Vagina (tissue), 2 donors: ENCODE measurements around the gene NUSAP1. TPM values are rescaled to one million over a fixed set of nuclear protein-coding genes. Genes with fewer than 3 reads are reported as not detected.
"Not testable (repeated sequence)": the region's sequence is repeated elsewhere in the genome, so short reads cannot be mapped to it uniquely, and the experiment has no call there.

Experiments
- DNase-seq, 2 donors: peaks; one replicate each; pipeline ENCODE4 v3.0.0-alpha.2; 2017; ENCODE audit errors: extremely low spot score in 2 of 2
- H3K27ac ChIP-seq: fragments of 200-600 bp; sonication (generic); one replicate; pipeline ENCODE4 v1.5.1; 2019
- H3K27me3 ChIP-seq: fragments of 200-600 bp; sonication (generic); one replicate; pipeline ENCODE4 v1.5.1; 2019
- H3K36me3 ChIP-seq, 2 donors: fragments of 200-600 bp; sonication (generic); one replicate each; pipeline ENCODE4 v1.5.1; 2017 to 2019
- H3K4me1 ChIP-seq: fragments of 200-600 bp; sonication (generic); one replicate; pipeline ENCODE4 v1.5.1; 2019
- H3K4me3 ChIP-seq, 2 donors: fragments of 200-600 bp; sonication (generic); 1 replicate in 1 of 2; 2 replicates in 1 of 2; pipeline ENCODE4 v1.5.1; 2016 to 2019
- H3K9me3 ChIP-seq: fragments of 200-600 bp; sonication (generic); one replicate; pipeline ENCODE4 v1.5.1; 2019
- CTCF ChIP-seq, 3 experiments: fragments of 450-650 bp in 2 of 3; fragments of 200-600 bp in 1 of 3; sonication (generic) in 1 of 3; IDR thresholded peaks; one replicate each; pipeline ENCODE4 v1.5.1; 2017 to 2019; ENCODE audit warnings: antibody characterized with exemption in 3 of 3, mild to moderate bottlenecking in 2 of 3, moderate library complexity in 2 of 3
- POLR2A ChIP-seq, 2 donors: fragments of 450-650 bp; IDR thresholded peaks; one replicate each; pipeline ENCODE4 v1.6.1; 2017; ENCODE audit warnings: antibody characterized with exemption in 2 of 2, mild to moderate bottlenecking in 2 of 2, moderate library complexity in 2 of 2
- POLR2AphosphoS5 ChIP-seq, 2 donors: sonication (generic); formaldehyde crosslinking; IDR thresholded peaks; one replicate each; pipeline ENCODE4 v1.9.0; 2017; ENCODE audit warnings: antibody characterized with exemption in 2 of 2, mild to moderate bottlenecking in 2 of 2, low read depth in 1 of 2; ENCODE audit not compliant: insufficient read depth in 1 of 2
- intact Hi-C: fragments of 100-400 bp; cut with DNase I; formaldehyde crosslinking; loops from one replicate; pipeline ENCODE4 v1.15.1; 2023
- total RNA-seq: library from RNA; depleted of rRNA; stranded (reverse); fragments of >200 nt; gene quantifications from one replicate; pipeline ENCODE4 v1.2.3, GENCODE V29; 2016

NUSAP1 gene, protein sequence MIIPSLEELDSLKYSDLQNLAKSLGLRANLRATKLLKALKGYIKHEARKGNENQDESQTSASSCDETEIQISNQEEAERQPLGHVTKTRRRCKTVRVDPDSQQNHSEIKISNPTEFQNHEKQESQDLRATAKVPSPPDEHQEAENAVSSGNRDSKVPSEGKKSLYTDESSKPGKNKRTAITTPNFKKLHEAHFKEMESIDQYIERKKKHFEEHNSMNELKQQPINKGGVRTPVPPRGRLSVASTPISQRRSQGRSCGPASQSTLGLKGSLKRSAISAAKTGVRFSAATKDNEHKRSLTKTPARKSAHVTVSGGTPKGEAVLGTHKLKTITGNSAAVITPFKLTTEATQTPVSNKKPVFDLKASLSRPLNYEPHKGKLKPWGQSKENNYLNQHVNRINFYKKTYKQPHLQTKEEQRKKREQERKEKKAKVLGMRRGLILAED
- total RNA-seq = 16.9 TPM

DNA sequence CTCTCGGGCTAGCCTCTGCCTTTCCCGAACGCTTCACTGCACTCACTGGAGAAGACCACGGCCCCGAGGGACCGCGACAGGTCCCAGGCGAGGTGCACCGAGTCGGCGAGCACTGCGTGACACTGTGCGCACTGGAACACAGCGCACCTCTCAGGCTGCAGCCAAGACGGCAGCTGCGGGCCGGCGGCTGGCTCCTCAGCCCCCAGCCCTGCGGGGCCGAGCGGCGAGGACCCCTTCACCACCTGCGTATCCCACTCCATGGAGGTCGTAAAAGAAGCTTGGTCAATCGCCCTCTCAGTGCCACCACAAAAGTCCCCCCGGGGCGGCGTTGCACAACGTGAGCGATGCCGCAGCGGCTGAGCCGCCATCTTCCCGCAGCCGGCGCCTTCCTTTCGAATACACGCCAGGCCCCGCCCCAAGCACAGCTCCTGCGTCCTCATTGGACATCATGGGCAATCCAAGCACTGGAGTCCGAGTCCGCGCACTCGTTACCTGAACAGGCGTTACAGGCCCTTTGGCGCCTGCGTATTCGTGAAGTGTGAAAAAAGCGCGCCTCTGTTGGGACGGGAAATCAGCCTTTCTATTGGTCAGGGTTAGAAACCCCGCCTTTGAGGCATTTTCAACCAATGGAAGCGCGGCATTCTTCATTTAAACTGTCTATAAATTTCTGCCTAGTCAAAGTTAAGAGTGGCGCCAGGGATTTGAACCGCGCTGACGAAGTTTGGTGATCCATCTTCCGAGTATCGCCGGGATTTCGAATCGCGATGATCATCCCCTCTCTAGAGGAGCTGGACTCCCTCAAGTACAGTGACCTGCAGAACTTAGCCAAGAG, at the start of gene NUSAP1, which contains the start of gene OIP5:
Gene NUSAP1 (plus strand): TSS at position 688 of the 832 bp plus-strand sequence. CDS start 77 bp downstream, at position 765.
Gene OIP5 (minus strand): TSS at position 398 of the 832 bp plus-strand sequence. CDS start 30 bp downstream, at position 368.
- DNase-seq = peak; percentile 98 to 99
- TF ChIP-seq POLR2A (IDR thresholded peaks at IDR 0.05) (peak in 1 of 2 donors; percentile 34), POLR2AphosphoS5 (IDR thresholded peaks at IDR 0.05; ENCODE audit: insufficient read depth in 1 of 2, low read depth in 1 of 2) (peak; percentile 80 to 97), CTCF (IDR thresholded peaks at IDR 0.05) (peak in 1 of 3 experiments; percentile 48)
- Histone ChIP-seq H3K27me3 (no peaks in the 10 kb centered on the region), H3K27ac (peak within 1 kb of the TSS; percentile 72), H3K4me1 (peaks cover 6% of the 10 kb centered on the region), H3K9me3 (no peaks in the 10 kb centered on the region), H3K4me3 (peak within 1 kb of the TSS; percentile 86 to 88), H3K36me3 (no peaks in the 10 kb centered on the region)
- intact Hi-C loops = no loop called here

GRCh38 chr15:41282980-41283652, 49.6 kb upstream of the NUSAP1 start:
- H3K9me3 ChIP-seq, intact Hi-C loops, DNase-seq, H3K27me3 ChIP-seq: not testable (repeated sequence)
- Histone ChIP-seq H3K4me3 (peak overlapping the region; percentile 67 to 82), H3K27ac (peak overlapping the region; percentile 90), H3K4me1 (peaks cover 29% of the 10 kb centered on the region), H3K36me3 (peaks cover 0 to 27% of the 10 kb centered on the region in 2 donors)

GRCh38 chr15:41283653-41284426, 48.8 kb upstream of the NUSAP1 start:
- Histone ChIP-seq H3K36me3 (peaks cover 1 to 33% of the 10 kb centered on the region in 2 donors), H3K4me3 (peak overlapping the region; percentile 67 to 82), H3K27ac (peak overlapping the region; percentile 90), H3K4me1 (peaks cover 35% of the 10 kb centered on the region), H3K9me3 (no peaks in the 10 kb centered on the region), H3K27me3 (no peaks in the 10 kb centered on the region)
- peak in 1 of 2 donors; percentile 85 for TF ChIP-seq POLR2A (IDR thresholded peaks at IDR 0.05)
- peak; percentile 95 to 98 for TF ChIP-seq POLR2AphosphoS5 (IDR thresholded peaks at IDR 0.05; ENCODE audit: insufficient read depth in 1 of 2, low read depth in 1 of 2)
- no peak for TF ChIP-seq CTCF (IDR thresholded peaks at IDR 0.05)
- peak; percentile 98 to 99 for DNase-seq
- intact Hi-C loops = no loop called here

- H3K27me3 ChIP-seq = no peaks in the 10 kb centered on the region
- H3K9me3 ChIP-seq = no peaks in the 10 kb centered on the region
- peak overlapping the region; percentile 90 for H3K27ac ChIP-seq
- peaks cover 3 to 38% of the 10 kb centered on the region in 2 donors for H3K36me3 ChIP-seq
- H3K4me1 ChIP-seq = peaks cover 41% of the 10 kb centered on the region
- TF ChIP-seq POLR2A (IDR thresholded peaks at IDR 0.05) = no peak
- TF ChIP-seq CTCF (IDR thresholded peaks at IDR 0.05) = no peak
- TF ChIP-seq POLR2AphosphoS5 (IDR thresholded peaks at IDR 0.05; ENCODE audit: insufficient read depth in 1 of 2, low read depth in 1 of 2) = no peak
- intact Hi-C loops = no loop called here
- no peak for DNase-seq
- H3K4me3 ChIP-seq = peak overlapping the region; percentile 67 to 82
Observed at GRCh38 chr15:41284427-41285177, 48.1 kb upstream of the NUSAP1 start.
